H1 (cell line): ENCODE measurements around the gene SLIT3. TPM values are rescaled to one million over a fixed set of nuclear protein-coding genes. Genes with fewer than 3 reads are reported as not detected.

ENCODE experiments used
- CTCF ChIA-PET: fragments of 300-600 bp; sonication (Branson Sonifier 250); formaldehyde crosslinking; loops from one replicate; lab custom pipeline; 2021; ENCODE audit not compliant: partially characterized antibody; lab: Charles Lee
- POLR2A ChIA-PET: fragments of 300-600 bp; sonication (Branson Sonifier 250); formaldehyde crosslinking; loops from one replicate; lab custom pipeline; 2021; ENCODE audit warnings: inconsistent platforms; ENCODE audit not compliant: partially characterized antibody; lab: Charles Lee
- DNase-seq, 2 experiments: peaks; one replicate each; pipeline versions ENCODE4 v3.0.0 to v3.0.0-alpha.2; 2010 to 2022; ENCODE audit warnings: low spot score in 2 of 2, low read depth in 1 of 2, mixed read lengths in 1 of 2
- FAIRE-seq: peaks from 2 replicates; lab custom pipeline; 2011; peaks lifted over from hg19 to GRCh38; lab: Jason Lieb, UNC
- H2AFZ ChIP-seq: 2 replicates; pipeline ENCODE4 v1.8.1; 2012; ENCODE audit warnings: low read length, inconsistent platforms
- H2AK5ac ChIP-seq: 2 replicates; pipeline ENCODE4 v1.6.1; 2013; ENCODE audit warnings: low read depth, low read length
- H2BK120ac ChIP-seq: replicated peaks from 2 replicates; pipeline ENCODE3; 2013; ENCODE audit warnings: low read depth, low read length, inconsistent platforms
- H2BK12ac ChIP-seq: 2 replicates; pipeline ENCODE4 v1.6.1; 2013; ENCODE audit warnings: low read depth, low read length
- H2BK15ac ChIP-seq: 2 replicates; pipeline ENCODE4 v1.6.1; 2013; ENCODE audit warnings: low read length
- H2BK20ac ChIP-seq: 2 replicates; pipeline ENCODE4 v1.6.1; 2013; ENCODE audit warnings: low read length
- H2BK5ac ChIP-seq: 2 replicates; pipeline ENCODE4 v1.6.1; 2013; ENCODE audit warnings: low read depth, low read length
- H3K14ac ChIP-seq: 2 replicates; pipeline ENCODE4 v1.6.1; 2013; ENCODE audit warnings: inconsistent platforms; ENCODE audit not compliant: insufficient read length
- H3K18ac ChIP-seq: 2 replicates; pipeline ENCODE4 v1.6.1; 2013; ENCODE audit warnings: low read length; ENCODE audit errors: extremely low read depth
- H3K23ac ChIP-seq: 2 replicates; pipeline ENCODE4 v1.6.1; 2013; ENCODE audit warnings: inconsistent platforms; ENCODE audit not compliant: insufficient read length
- H3K23me2 ChIP-seq: 2 replicates; pipeline ENCODE4 v1.6.1; 2013; ENCODE audit warnings: low read depth, low read length
- H3K27ac ChIP-seq: 2 replicates; pipeline ENCODE4 v1.6.1; 2011; ENCODE audit warnings: low read depth, low read length, inconsistent platforms
- H3K27me3 ChIP-seq, 4 experiments: replicated peaks in 1 of 4; 1 replicate in 1 of 4; 2 replicates in 3 of 4; pipeline versions ENCODE4 v1.6.1 to v1.8.1; 2011 to 2013; ENCODE audit warnings: low read length in 3 of 4, mild to moderate bottlenecking in 3 of 4, inconsistent platforms in 2 of 4, mixed read lengths in 2 of 4, moderate library complexity in 1 of 4; ENCODE audit not compliant: control insufficient read depth in 3 of 4, insufficient read depth in 3 of 4; ENCODE audit errors: extremely low read depth in 1 of 4
- H3K36me3 ChIP-seq, 4 experiments: 2 replicates each; pipeline versions ENCODE4 v1.6.1 to v1.8.1; 2011 to 2013; ENCODE audit warnings: mild to moderate bottlenecking in 4 of 4, low read length in 3 of 4, moderate library complexity in 2 of 4, control low read depth in 1 of 4, inconsistent platforms in 1 of 4; ENCODE audit not compliant: insufficient read depth in 4 of 4, control insufficient read depth in 2 of 4
- H3K4ac ChIP-seq: replicated peaks from 2 replicates; pipeline ENCODE3; 2013; ENCODE audit warnings: low read length, low read depth, mixed read lengths, inconsistent platforms; ENCODE audit not compliant: insufficient read length
- H3K4me1 ChIP-seq, 4 experiments: replicated peaks in 1 of 4; 1 replicate in 1 of 4; 2 replicates in 3 of 4; pipeline versions ENCODE4 v1.6.1 to v1.8.1; 2011 to 2013; ENCODE audit warnings: low read length in 3 of 4, inconsistent platforms in 2 of 4, mixed read lengths in 1 of 4; ENCODE audit not compliant: insufficient read depth in 4 of 4, control insufficient read depth in 3 of 4
- H3K4me2 ChIP-seq, 2 experiments: 2 replicates each; pipeline versions ENCODE4 v1.6.1 to v1.8.1; 2011 to 2013; ENCODE audit warnings: low read depth in 2 of 2, low read length in 2 of 2, control low read depth in 1 of 2, inconsistent platforms in 1 of 2, mild to moderate bottlenecking in 1 of 2; ENCODE audit not compliant: insufficient read depth in 1 of 2
- H3K4me3 ChIP-seq, 4 experiments: fragments of 200-600, 300-600 bp in 1 of 4; sonication (generic), shearing (Covaris generic), sonication (Bioruptor Twin) in 1 of 4; 2 replicates each; pipeline versions ENCODE4 v1.5.1 to v1.8.1; 2011 to 2016; ENCODE audit warnings: low read length in 4 of 4, low read depth in 3 of 4, control low read depth in 2 of 4, inconsistent platforms in 2 of 4, mild to moderate bottlenecking in 2 of 4, mixed read lengths in 1 of 4, moderate library complexity in 1 of 4; ENCODE audit not compliant: insufficient read depth in 2 of 4; ENCODE audit errors: extremely low read depth in 1 of 4
- H3K56ac ChIP-seq: replicated peaks from 2 replicates; pipeline ENCODE3; 2013; ENCODE audit warnings: low read depth, mild to moderate bottlenecking, mixed read lengths, low read length, inconsistent platforms; ENCODE audit not compliant: insufficient read length
- H3K79me1 ChIP-seq: 2 replicates; pipeline ENCODE4 v1.6.1; 2013; ENCODE audit warnings: low read depth, low read length, control low read depth
- H3K79me2 ChIP-seq, 2 experiments: 2 replicates each; pipeline versions ENCODE4 v1.6.1 to v1.8.1; 2012 to 2013; ENCODE audit warnings: low read length in 2 of 2, mild to moderate bottlenecking in 2 of 2, inconsistent platforms in 1 of 2; ENCODE audit not compliant: insufficient read depth in 2 of 2, control insufficient read depth in 1 of 2
- H3K9ac ChIP-seq, 4 experiments: replicated peaks in 1 of 4; 1 replicate in 1 of 4; 2 replicates in 3 of 4; pipeline versions ENCODE4 v1.6.1 to v1.8.1; 2011 to 2013; ENCODE audit warnings: low read depth in 3 of 4, low read length in 3 of 4, control low read depth in 2 of 4, mild to moderate bottlenecking in 2 of 4, moderate library complexity in 2 of 4, inconsistent platforms in 1 of 4; ENCODE audit errors: extremely low read depth in 1 of 4
- H3K9me3 ChIP-seq, 2 experiments: 2 replicates each; pipeline versions ENCODE4 v1.6.1 to v1.8.1; 2012 to 2013; ENCODE audit warnings: mild to moderate bottlenecking in 2 of 2, moderate library complexity in 2 of 2, control low read depth in 1 of 2, inconsistent platforms in 1 of 2, low read depth in 1 of 2, low read length in 1 of 2, mixed read lengths in 1 of 2; ENCODE audit not compliant: insufficient read depth in 2 of 2
- H4K20me1 ChIP-seq, 2 experiments: replicated peaks in 1 of 2; 2 replicates each; pipeline versions ENCODE3 to v1.8.1; 2011 to 2013; ENCODE audit warnings: inconsistent platforms in 2 of 2, low read length in 2 of 2, mild to moderate bottlenecking in 1 of 2; ENCODE audit not compliant: insufficient read depth in 2 of 2, control insufficient read depth in 1 of 2
- H4K5ac ChIP-seq: 2 replicates; pipeline ENCODE4 v1.6.1; 2013; ENCODE audit warnings: low read length, low read depth, mixed read lengths, inconsistent platforms; ENCODE audit not compliant: insufficient read length
- H4K8ac ChIP-seq: 2 replicates; pipeline ENCODE4 v1.8.0; 2013; ENCODE audit warnings: mild to moderate bottlenecking, moderate library complexity, low read length, inconsistent platforms; ENCODE audit not compliant: insufficient read depth; ENCODE audit errors: extremely low read depth
- H4K91ac ChIP-seq: replicated peaks from 2 replicates; pipeline ENCODE3; 2013; ENCODE audit warnings: low read length, mixed read lengths, inconsistent platforms; ENCODE audit not compliant: insufficient read length
- CBX8 ChIP-seq: fragments of 300-800, 300-1000 bp; sonication (generic); IDR thresholded peaks from 2 replicates; pipeline ENCODE4 v1.7.1; 2016; ENCODE audit warnings: low read depth, low read length, borderline replicate concordance
- EP300 ChIP-seq, 2 experiments: IDR thresholded peaks; 1 replicate in 1 of 2; 2 replicates in 1 of 2; pipeline ENCODE4 v1.6.1; 2011 to 2012; ENCODE audit warnings: low read depth in 2 of 2, low read length in 2 of 2, mild to moderate bottlenecking in 2 of 2, borderline replicate concordance in 1 of 2, inconsistent platforms in 1 of 2, moderate library complexity in 1 of 2
- GABPA ChIP-seq: IDR thresholded peaks from 2 replicates; pipeline ENCODE4 v1.6.1; 2011; ENCODE audit warnings: mild to moderate bottlenecking, low read length, moderate library complexity, borderline replicate concordance; ENCODE audit not compliant: insufficient read depth
- KDM5A ChIP-seq: fragments of 200-600 bp; IDR thresholded peaks from 2 replicates; pipeline ENCODE4 v1.7.1; 2012; ENCODE audit warnings: mild to moderate bottlenecking, low read length, inconsistent platforms, mixed read lengths
- NRF1 ChIP-seq: IDR thresholded peaks from 2 replicates; pipeline ENCODE4 v1.6.1; 2011; ENCODE audit warnings: mild to moderate bottlenecking, low read depth, low read length, improper control_type of control experiment
- POLR2AphosphoS5 ChIP-seq: IDR thresholded peaks from 2 replicates; pipeline ENCODE4 v1.6.1; 2011; ENCODE audit warnings: low read depth, low read length
- RXRA ChIP-seq: IDR thresholded peaks from 2 replicates; pipeline ENCODE4 v1.6.1; 2011; ENCODE audit warnings: low read depth, mild to moderate bottlenecking, low read length, moderate library complexity; ENCODE audit not compliant: insufficient read depth
- WGBS, 2 experiments: shearing (Covaris generic) in 1 of 2; methylation state at CpG; one replicate each; pipeline versions ENCODE4 v1.1.6 to v1.1.7; 2013 to 2015; ENCODE audit warnings: low lambda C conversion rate in 2 of 2, mixed read lengths in 2 of 2, inconsistent platforms in 1 of 2, low coverage in 1 of 2, missing lambda C conversion rate in 1 of 2; ENCODE audit not compliant: insufficient replicate concordance in 2 of 2, insufficient coverage in 1 of 2, insufficient read length in 1 of 2; ENCODE audit errors: extremely low coverage in 1 of 2, missing lambda C conversion rate in 1 of 2; 5-methylcytosine and 5-hydroxymethylcytosine counted together
- polyA plus RNA-seq, 7 experiments: library from polyadenylated mRNA; depleted of rRNA in 3 of 7; stranded (reverse) in 5 of 7; unstranded in 2 of 7; fragments of >200 nt in 5 of 7; fragments of 200-250 nt in 2 of 7; gene quantifications; 1 replicate in 5 of 7; 2 replicates in 1 of 7; 4 replicates in 1 of 7; pipeline versions ENCODE4 v1.2.1 to v1.2.3, GENCODE V29; 2011 to 2013; ENCODE audit warnings: missing spikeins in 2 of 7, mixed read lengths in 2 of 7
- total RNA-seq: library from RNA; stranded (reverse); fragmentation: NEBNext Ultra II Directional; extraction: Animal tissue kit (Norgen Biotek cat#: 25700); gene quantifications from 2 replicates; pipeline ENCODE4 v1.2.1, GENCODE V29; 2021

The SLIT3 gene
- total and polyA plus RNA-seq, 2 of the 8 experiments (the other 6 are each of a cell fraction or from before 2014, with no cell fraction given): 1.1 to 1.2 TPM

DNA sequence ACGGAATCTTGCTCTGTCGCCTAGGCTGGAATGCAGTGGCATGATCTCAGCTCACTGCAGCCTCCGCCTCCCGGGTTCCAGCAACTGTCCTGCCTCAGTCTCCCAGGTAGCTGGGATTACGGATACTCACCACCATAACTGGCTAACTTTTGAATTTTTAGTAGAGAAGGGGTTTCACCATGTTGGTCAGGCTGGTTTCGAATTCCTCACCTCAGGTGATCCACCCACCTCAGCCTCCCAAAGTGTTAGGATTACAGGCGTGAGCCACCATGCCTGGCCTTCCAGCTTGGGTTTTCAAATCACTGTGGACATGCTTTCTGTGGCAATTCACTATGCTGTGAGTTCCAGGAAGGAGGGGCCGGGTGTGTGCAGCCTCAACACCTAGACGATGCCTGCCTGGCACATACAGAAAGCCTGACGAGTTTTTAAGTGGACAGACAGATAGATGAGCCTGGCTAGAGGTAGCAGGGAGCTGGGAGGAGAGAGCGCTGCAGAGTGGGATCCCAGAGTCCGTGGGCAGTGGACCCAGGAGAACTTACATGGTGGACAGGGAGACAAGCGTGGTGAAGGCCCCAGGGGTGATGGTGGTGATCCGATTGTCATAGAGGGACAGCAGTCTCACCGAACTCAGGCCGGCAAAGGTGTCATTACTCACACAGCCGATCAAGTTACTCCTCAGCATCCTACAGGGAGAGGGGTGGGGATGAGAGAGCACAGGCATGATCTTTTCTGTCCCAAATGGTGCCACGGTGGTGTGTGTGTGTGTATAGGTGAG, 548.3 kb downstream of the SLIT3 start:
- Histone ChIP-seq H4K20me1 (no peaks in the 10 kb centered on the region), H2BK120ac (no peak overlapping the region), H3K27me3 (peaks cover 0 to under 1% (median 0%) of the 10 kb centered on the region in 4 experiments; a peak in 1 of 7 replicates), H3K4me3 (no peak overlapping the region), H2AK5ac (no peak overlapping the region), H2BK20ac (peak overlapping the region; percentile 9; the same call in 1 of the 2 replicates), H3K23ac (no peak overlapping the region), H3K27ac (no peak overlapping the region), H2BK5ac (no peak overlapping the region), H3K4me2 (no peak overlapping the region)
- FAIRE-seq: no peak
- POLR2A ChIA-PET: no interaction called here
- CTCF ChIA-PET: interaction anchor here (0.6 to 2.4 kb wide), 8 partner anchors 9 to 1698 kb away, joined by 3 to 9 read pairs (median 4); no protein-coding TSS in a partner anchor
- DNase-seq: no peak
- TF ChIP-seq RXRA (no peak), POLR2AphosphoS5 (no peak), NRF1 (no peak), KDM5A (no peak), GABPA (no peak), CBX8 (no peak), EP300 (IDR thresholded peaks at IDR 0.05; ENCODE audit: borderline replicate concordance in 1 of 2, low read depth in 2 of 2, low read length in 2 of 2) (no peak)
- TF ChIP-seq, all 59 proteins: peak for 0
- Histone ChIP-seq H2AFZ (no peak overlapping the region), H4K8ac (no peak overlapping the region), H2BK12ac (no peak overlapping the region), H3K9me3 (no peaks in the 10 kb centered on the region), H3K18ac (no peak overlapping the region), H3K79me2 (no peaks in the 10 kb centered on the region), H3K23me2 (no peaks in the 10 kb centered on the region), H3K36me3 (no peaks in the 10 kb centered on the region), H4K5ac (no peak overlapping the region), H4K91ac (no peak overlapping the region), H3K4me1 (peaks cover 0 to 3% (median 1%) of the 10 kb centered on the region in 4 experiments; a peak in 1 of 7 replicates), H2BK15ac (no peak overlapping the region), H3K56ac (no peak overlapping the region), H3K4ac (no peak overlapping the region), H3K9ac (no peak overlapping the region), H3K79me1 (no peaks in the 10 kb centered on the region), H3K14ac (no peak overlapping the region)
- WGBS, 2 experiments: 90% methylated on average over 15 of the region's 18 CpGs; no CpG with 5 or more reads in 1 of the 2 experiments
